NT2/D1 (cell line): ENCODE measurements around the gene MS4A12.

ENCODE experiments used
- SUZ12 ChIP-seq: IDR thresholded peaks from 2 replicates; pipeline ENCODE4 v1.6.1; 2011; ENCODE audit not compliant: insufficient read length, insufficient read depth; ENCODE audit errors: extremely low read depth
- YY1 ChIP-seq: IDR thresholded peaks from 2 replicates; pipeline ENCODE4 v1.6.1; 2011; ENCODE audit not compliant: insufficient read length, insufficient read depth
- ZNF274 ChIP-seq: IDR thresholded peaks from 2 replicates; pipeline ENCODE4 v1.6.1; 2011; ENCODE audit warnings: mild to moderate bottlenecking, low read depth, low read length

- no peak for TF ChIP-seq YY1
- no peak for TF ChIP-seq SUZ12
- no peak for TF ChIP-seq ZNF274
Observed at GRCh38 chr11:60447846-60448245, 44.7 kb upstream of the MS4A12 start.
